ENCODE measurements around the gene WSB2. TPM values are rescaled to one million over a fixed set of nuclear protein-coding genes. Genes with fewer than 3 reads are reported as not detected.

WSB2 gene
- total and polyA plus RNA-seq, 12 donors = 50.0 to 201 (median 106) TPM

GRCh38 chr12:118015306-118015705, 45.7 kb downstream of the WSB2 start:
- 89 to 100% (median 92%) methylated on average over 2 of the region's 2 CpGs for WGBS, 4 donors
- intact Hi-C loops (cut with DNase I) = loop anchor here in 1 of 2 donors (10.0 kb wide), 1 partner anchor 141 kb away; no protein-coding TSS in a partner anchor

GRCh38 chr12:118013283-118013682, 47.7 kb downstream of the WSB2 start:
- intact Hi-C loops (cut with DNase I) = loop anchor here in 1 of 2 donors (10.0 kb wide), 1 partner anchor 138 kb away; no protein-coding TSS in a partner anchor
- no peaks in the 10 kb centered on the region for H3K9me3 ChIP-seq (replicated peaks in 1 of 3)
- DNase-seq = no peak

More at GRCh38 chr12:118015306-118015705, 45.7 kb downstream of the WSB2 start:
- no peak overlapping the region for H3K27ac ChIP-seq
- H3K4me3 ChIP-seq = no peak overlapping the region
- DNase-seq = no peak
- peaks cover 5 to 17% of the 10 kb centered on the region in 2 donors for H3K4me1 ChIP-seq (replicated peaks in 1 of 2)
- peaks cover 0 to 6% of the 10 kb centered on the region in 2 donors for H3K36me3 ChIP-seq (replicated peaks in 1 of 2)
- TF ChIP-seq CTCF (IDR thresholded peaks at IDR 0.05) = no peak
- no peak for TF ChIP-seq POLR2A (IDR thresholded peaks at IDR 0.05)
- H3K27me3 ChIP-seq = no peaks in the 10 kb centered on the region
- H3K9me3 ChIP-seq (replicated peaks in 1 of 3) = no peaks in the 10 kb centered on the region

GRCh38 chr12:118011961-118012360, 49.0 kb downstream of the WSB2 start:
- Histone ChIP-seq H3K9me3 (replicated peaks in 1 of 3) (no peaks in the 10 kb centered on the region), H3K36me3 (replicated peaks in 1 of 2) (no peaks in the 10 kb centered on the region), H3K27ac (no peak overlapping the region), H3K4me3 (no peak overlapping the region), H3K27me3 (no peaks in the 10 kb centered on the region), H3K4me1 (replicated peaks in 1 of 2) (peaks cover under 1 to 8% of the 10 kb centered on the region in 2 donors)
- no peak for DNase-seq
- TF ChIP-seq POLR2A (IDR thresholded peaks at IDR 0.05) (no peak), CTCF (IDR thresholded peaks at IDR 0.05) (no peak)
- 91 to 100% (median 95%) methylated on average over 3 of the region's 3 CpGs for WGBS, 4 donors
- intact Hi-C loops (cut with DNase I) = loop anchor here in 1 of 2 donors (10.0 kb wide), 1 partner anchor 137 kb away; no protein-coding TSS in a partner anchor

More at GRCh38 chr12:118013283-118013682, 47.7 kb downstream of the WSB2 start:
- no peaks in the 10 kb centered on the region for H3K36me3 ChIP-seq (replicated peaks in 1 of 2)
- H3K27ac ChIP-seq = no peak overlapping the region
- H3K27me3 ChIP-seq = no peaks in the 10 kb centered on the region
- H3K4me3 ChIP-seq = no peak overlapping the region
- 88 to 95% (median 89%) methylated on average over 3 of the region's 3 CpGs for WGBS, 4 donors
- peaks cover 5 to 17% of the 10 kb centered on the region in 2 donors for H3K4me1 ChIP-seq (replicated peaks in 1 of 2)
- no peak for TF ChIP-seq CTCF (IDR thresholded peaks at IDR 0.05)

- no peak for DNase-seq
- Histone ChIP-seq H3K4me3 (no peak overlapping the region), H3K36me3 (replicated peaks in 1 of 2) (no peaks in the 10 kb centered on the region), H3K27me3 (no peaks in the 10 kb centered on the region), H3K9me3 (replicated peaks in 1 of 3) (no peaks in the 10 kb centered on the region), H3K4me1 (replicated peaks in 1 of 2) (peaks cover 0 to 5% of the 10 kb centered on the region in 2 donors), H3K27ac (no peak overlapping the region)
- intact Hi-C loops (cut with DNase I) = loop anchor here in 1 of 2 donors (10.0 kb wide), 1 partner anchor 137 kb away; no protein-coding TSS in a partner anchor
- WGBS, 4 donors = 92 to 99% (median 97%) methylated on average over 3 of the region's 3 CpGs
- TF ChIP-seq POLR2A (IDR thresholded peaks at IDR 0.05) = no peak
- TF ChIP-seq CTCF (IDR thresholded peaks at IDR 0.05) = no peak
Measured at GRCh38 chr12:118011377-118011776, 49.6 kb downstream of the WSB2 start.
